ENCODE data around the gene SYT17.

SYT17 gene

GRCh38 chr16:19254611-19255010, 86.6 kb downstream of the SYT17 start:
- no peak for DNase-seq (ENCODE audit: low read depth in 2 of 2)

- no peak for DNase-seq (ENCODE audit: low read depth in 2 of 2)
Measured at GRCh38 chr16:19264123-19264673, 96.2 kb downstream of the SYT17 start.

GRCh38 chr16:19265380-19265930, 97.4 kb downstream of the SYT17 start:
- DNase-seq (ENCODE audit: low read depth in 2 of 2): no peak

- DNase-seq (ENCODE audit: low read depth in 2 of 2): no peak
Measured at GRCh38 chr16:19266774-19267173, 98.7 kb downstream of the SYT17 start.

DNA sequence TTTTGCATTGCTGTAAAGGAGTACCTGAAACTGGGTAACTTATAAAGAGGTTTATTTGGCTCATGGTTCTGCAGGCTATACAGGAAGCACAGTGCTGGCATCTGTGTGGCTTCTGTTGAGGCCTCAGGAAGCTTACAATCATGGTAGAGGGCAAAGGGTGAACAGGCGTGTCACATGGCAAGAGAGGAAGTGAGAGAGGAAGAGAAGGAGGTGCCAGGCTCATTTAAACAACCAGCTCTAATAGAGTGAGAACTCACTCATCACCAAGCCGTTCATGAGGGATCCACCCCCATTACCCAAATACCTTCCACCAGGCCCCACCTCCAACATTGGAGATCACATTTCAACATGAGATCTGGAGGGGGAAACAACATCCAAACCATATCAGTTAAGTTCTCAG, 101.1 kb downstream of the SYT17 start:
- no peak for DNase-seq (ENCODE audit: low read depth in 2 of 2)

- no peak for DNase-seq (ENCODE audit: low read depth in 2 of 2)
Measured at GRCh38 chr16:19274165-19274797, 106.2 kb downstream of the SYT17 start.

- DNase-seq (ENCODE audit: low read depth in 2 of 2): no peak
Measured at GRCh38 chr16:19278403-19278802, 110.4 kb downstream of the SYT17 start.

GRCh38 chr16:19281246-19281645, 113.2 kb downstream of the SYT17 start:
- no peak for DNase-seq (ENCODE audit: low read depth in 2 of 2)

GRCh38 chr16:19282101-19282500, 114.1 kb downstream of the SYT17 start:
- DNase-seq (ENCODE audit: low read depth in 2 of 2): no peak

GRCh38 chr16:19283637-19284036, 115.6 kb downstream of the SYT17 start:
- no peak for DNase-seq (ENCODE audit: low read depth in 2 of 2)

GRCh38 chr16:19284207-19284606, 116.2 kb downstream of the SYT17 start:
- no peak for DNase-seq (ENCODE audit: low read depth in 2 of 2)

DNA sequence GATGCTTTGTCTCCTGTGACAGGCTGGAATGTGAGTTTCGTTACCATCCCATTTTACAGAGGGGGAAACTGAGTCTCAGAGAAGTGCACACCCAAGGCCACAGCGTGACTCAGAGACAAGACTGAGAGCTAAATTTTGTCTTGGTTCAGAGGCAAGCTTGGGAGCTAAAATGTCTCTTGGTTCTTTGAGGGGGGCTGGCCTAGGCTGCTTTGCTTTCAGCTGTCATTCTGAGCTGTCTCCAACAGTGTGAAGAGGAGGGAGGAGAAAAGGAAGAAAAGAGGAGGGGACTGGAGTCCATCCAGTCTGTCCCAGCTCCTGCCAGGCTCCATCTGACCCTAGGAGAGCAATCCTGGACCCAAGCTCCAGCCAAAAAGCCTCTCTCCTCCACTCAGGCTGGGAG, 117.4 kb downstream of the SYT17 start, which contains the start of gene CLEC19A:
Gene CLEC19A, plus strand, starts transcription at position 301 of the 400 bp plus-strand sequence. CDS start 121 bp downstream, outside the sequence.
- no peak for DNase-seq (ENCODE audit: low read depth in 2 of 2)

DNA sequence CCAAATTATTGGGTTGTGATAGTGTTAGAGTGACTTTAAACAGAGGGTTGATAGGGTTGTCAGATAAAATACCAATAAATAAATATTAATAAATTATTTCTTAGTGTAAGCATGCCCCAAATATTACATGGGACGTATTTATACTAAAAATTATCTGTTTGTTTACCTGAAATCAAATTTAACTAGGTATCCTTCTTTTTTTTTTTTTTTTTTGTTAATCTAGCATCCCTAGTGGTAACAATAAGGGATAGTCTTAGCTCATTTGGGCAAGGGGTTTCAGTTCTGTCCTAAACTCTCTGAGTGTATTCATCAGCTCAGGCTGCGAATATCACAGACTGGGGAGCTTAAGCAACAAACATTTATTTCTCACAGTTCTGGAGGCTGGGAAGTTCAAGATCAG, 118.8 kb downstream of the SYT17 start:
- DNase-seq (ENCODE audit: low read depth in 2 of 2): no peak

- no peak for DNase-seq (ENCODE audit: low read depth in 2 of 2)
Measured at GRCh38 chr16:19287241-19287640, 119.2 kb downstream of the SYT17 start.

DNA sequence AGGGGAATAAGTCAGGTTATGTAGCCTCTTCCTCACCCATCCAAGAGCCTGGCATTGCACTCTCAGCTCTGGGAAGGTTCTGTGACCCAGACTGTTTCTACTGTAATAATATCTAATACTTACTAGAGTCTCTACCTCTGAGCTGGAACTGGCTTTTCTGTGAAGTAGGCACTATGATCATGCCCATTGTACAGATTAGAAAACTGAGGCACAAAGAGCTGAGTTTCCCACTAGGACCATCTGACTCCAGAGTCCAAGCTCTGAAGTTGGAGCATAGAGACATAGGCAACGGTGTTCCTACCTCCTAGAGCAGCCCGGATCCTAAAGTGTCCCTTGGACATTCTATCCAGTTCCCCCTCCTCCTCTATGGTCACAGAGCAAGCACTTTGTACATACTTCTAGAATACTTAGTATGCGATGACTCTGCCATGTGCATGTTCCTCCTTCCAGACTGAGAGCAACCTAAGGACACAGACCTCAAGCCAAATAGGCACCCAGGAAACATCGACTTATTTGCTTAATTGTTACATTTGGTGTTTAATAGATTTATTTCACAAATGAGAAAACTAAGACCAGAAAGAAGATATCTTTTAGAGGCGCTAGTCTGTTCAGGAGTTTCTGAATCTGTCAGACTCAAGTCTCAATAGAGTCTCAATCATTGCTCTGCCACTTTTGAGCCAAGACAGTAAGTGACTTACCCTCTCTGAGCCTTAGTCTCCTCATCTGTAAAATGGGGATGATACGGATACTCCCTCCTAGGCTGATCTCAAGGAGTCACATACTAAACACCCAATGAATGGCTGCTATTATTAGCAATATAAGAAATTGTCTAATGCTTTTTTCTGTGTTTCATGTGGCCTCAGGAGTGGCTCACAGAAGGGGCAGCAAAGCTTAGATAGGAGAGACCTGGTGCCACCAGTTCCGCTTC, 121.1 kb downstream of the SYT17 start:
- DNase-seq (ENCODE audit: low read depth in 2 of 2): no peak

DNA sequence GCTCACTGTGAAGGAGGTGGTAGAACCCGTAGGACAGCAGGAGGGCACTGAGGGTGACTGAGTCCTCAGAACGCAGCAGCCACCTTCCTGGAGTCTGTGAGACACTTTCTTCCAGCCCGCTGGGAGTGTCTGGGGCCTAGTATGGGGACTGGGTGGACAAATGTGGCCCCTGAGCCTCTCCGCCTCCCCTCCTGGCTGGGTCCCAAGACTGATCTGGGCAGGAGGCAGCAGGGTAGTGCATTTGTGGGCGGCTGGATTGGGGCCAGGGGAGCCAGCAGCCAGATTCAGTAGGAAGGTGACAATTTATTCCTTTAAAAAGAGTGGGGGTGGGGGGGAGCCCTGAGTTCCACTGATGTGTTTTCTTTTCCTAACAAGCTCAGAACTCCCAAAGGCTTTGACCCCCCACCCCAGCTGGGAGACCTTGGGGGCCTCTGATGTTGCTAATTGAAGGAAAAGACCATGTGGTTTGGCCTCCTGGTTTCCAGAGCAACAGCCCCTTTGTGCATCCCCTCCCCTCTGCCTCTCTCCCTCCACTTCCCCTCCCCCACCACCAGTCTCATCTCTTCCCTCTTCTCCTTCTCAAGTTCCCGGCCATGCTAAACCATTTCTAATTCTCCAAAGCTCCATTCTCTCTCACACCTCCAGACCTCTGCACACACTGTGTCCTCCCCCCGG, 121.9 kb downstream of the SYT17 start:
- DNase-seq (ENCODE audit: low read depth in 2 of 2): no peak

DNA sequence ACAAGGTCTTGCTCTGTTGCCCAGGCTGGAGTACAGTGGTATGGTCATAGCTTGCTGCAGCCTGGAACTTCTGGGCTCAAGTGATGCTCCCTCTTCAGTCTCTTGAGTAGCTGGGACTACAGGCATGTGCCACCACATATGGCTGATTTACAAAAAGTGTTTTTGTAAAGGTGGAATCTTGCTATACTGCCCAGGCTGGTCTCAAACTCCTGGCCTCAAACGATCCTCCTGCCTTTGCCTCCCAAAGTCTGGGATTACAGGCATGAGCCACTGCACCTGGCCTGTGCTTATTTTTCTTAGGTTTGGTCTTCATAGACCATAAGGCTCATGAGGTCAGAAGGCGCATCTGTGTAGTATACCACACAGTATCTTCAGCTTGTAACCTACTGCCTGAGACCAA, 122.8 kb downstream of the SYT17 start:
- no peak for DNase-seq (ENCODE audit: low read depth in 2 of 2)

GRCh38 chr16:19291475-19291874, 123.4 kb downstream of the SYT17 start:
- DNase-seq (ENCODE audit: low read depth in 2 of 2): no peak

- DNase-seq (ENCODE audit: low read depth in 2 of 2): no peak
Measured at GRCh38 chr16:19292186-19292585, 124.1 kb downstream of the SYT17 start.

DNA sequence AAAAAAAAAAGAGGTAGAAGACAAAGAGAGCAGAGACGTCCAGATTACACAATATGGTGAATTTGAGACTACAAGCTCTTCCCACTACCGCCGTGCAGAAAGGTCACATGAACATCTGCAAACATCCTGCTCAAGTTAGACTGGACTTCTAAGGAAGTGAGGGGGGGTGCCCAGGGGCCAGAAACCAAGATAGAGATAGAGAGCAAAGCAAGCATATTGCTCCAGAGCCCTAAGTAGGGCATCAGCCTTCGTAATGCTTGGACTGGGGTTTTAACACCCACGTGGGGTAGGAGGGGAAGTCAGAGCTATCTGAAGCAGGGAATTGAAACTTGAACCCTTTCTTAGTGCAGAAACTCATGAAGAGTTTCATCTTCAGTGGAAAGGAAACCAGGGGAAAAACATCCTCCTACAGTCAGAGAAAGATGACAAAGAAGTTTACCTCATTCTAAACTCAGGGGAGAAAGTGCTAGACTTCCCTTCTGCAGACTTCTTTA, 126.2 kb downstream of the SYT17 start:
- no peak for DNase-seq (ENCODE audit: low read depth in 2 of 2)

DNA sequence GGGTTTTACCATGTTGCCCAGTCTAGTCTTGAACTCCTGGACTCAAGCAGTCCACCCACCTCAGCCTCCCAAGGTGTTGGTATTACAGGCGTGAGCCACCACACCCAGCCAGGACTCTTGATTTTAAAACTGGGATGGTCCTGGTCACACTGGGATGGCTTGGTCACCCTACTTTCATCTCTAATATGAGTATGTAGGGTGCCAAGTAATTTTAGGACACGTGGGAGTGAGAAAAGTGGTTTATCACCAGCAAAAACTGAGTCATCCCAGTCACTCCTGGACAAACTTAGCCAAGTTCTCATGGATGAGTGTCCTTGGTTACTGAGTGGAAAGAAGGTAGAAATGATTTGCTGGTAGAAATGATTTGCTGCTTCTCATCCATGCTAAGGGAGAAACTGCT, 127.4 kb downstream of the SYT17 start:
- no peak for DNase-seq (ENCODE audit: low read depth in 2 of 2)

GRCh38 chr16:19297454-19297853, 129.4 kb downstream of the SYT17 start:
- no peak for DNase-seq (ENCODE audit: low read depth in 2 of 2)

Data from stimulated activated CD8-positive, alpha-beta memory T cell treated with anti-CD3 and anti-CD28 coated beads, Interleukin-7, amount 100 ng/mL, for 1 hour (primary cell).